ENCODE data around the gene IGSF5. TPM values are rescaled to one million over a fixed set of nuclear protein-coding genes. Genes with fewer than 3 reads are reported as not detected.

The IGSF5 gene
- total RNA-seq, 1 donor from 2014 or later, result not detected

DNA sequence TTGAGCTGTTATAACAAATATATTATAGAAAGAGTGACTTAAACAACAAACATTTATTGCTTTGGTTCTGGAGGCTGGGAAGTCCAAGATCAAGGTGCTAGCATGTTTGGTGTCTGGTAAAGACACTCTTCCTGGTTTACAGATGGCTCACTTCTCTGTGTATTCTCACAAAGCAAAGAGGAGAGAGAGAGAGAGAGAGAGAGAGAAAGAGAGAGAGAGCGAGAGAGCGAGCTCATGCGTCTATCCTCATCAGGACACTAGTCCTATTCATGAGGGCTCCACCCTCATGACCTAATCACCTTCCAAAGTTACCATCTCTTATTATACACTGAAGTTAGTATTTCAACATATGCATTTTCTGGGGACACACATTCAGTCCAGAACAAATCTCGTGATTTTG lies 89.6 kb downstream of the IGSF5 start:
- DNase-seq, result no peak

DNA sequence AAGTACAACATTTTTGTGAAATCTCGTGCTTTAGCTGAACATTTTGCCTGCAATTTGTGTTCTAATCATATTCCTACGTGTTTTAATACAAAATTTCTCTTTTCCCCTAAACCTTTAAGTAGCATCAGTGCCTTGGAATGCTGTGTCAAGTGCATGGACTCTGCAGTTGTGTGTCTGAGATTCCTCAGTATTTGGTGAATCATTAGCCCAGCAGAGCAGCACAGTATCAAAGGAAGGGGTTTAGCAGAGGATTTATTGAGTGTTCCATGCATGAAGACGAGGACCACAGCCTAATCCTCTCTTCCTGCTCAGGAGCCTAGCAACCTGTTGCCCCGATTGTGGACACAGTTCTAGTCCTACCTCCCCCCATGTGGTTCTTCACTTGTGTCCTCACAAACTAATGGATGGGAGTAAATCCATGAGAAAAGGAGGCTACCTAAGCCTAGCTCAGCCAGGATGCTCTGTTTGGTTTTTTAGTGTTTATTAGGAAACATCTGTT lies 92.9 kb downstream of the IGSF5 start:
- no peak for DNase-seq

DNA sequence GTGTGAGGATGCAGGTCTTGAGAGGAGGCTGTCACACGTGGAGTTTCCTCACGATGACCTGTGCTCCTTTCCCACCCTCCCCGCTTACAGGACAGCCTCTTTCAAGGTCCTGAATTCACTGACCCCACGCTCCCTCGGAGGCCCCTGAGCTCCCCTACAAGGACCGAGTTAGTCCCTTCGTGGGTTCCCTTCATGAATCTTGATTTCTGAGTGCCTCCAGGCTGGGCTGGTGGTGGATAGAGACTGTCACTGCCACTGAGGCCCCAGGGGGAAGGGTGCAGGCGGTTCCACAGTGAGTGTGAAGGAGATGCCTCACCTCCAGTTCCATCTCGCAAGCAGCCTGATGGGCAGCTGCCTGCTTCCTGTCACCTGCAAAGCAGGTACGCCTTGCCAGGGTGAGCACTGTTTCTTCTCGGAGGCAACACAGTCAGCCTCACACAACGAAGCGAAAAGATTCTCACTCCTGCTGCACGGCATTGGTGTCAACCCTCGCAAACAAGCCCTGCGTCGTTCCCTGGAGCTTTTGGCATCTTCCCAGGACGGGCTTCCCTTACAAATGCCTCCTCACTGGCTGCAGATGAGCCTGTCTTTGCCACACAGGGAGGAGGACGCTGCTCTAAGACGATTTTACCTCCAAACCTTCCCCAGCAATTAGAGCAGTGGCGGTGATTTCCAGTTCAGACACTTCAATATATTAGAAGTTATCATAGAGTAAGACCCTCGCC lies 95.6 kb downstream of the IGSF5 start:
- no peak for DNase-seq

DNA sequence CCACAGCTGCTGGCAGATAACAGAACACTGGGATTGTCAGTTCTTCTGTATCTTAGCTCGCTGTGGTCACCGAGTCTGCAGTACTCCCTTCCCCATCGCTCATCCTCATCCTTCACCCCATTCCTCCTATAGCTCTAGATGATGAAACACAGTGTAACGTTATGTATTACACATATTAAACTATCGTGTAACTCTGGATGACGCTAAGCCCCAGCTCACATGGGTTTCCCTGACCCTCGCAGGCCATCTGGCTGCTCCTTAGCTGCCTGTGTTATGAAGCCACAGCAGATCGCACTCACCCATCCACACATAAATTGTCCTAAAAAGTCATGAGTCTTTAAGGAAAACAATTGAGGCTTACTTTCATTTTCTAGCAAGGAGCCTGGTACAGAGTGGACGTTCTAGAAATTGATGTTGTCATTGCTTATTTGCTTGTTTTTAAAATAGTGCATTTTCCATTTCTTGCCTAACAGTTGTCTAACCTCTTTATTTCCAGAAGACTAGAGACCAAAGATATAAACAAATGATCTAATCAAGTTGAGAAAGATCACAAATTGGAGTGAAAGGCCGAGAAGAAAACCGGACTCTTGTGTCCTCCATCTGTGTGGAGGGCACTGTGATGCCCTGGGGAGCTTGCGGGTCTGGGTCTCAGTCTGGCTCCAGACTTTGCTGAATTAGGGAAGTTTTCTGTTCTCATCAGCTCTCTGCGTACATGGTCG lies 97.9 kb downstream of the IGSF5 start:
- DNase-seq, result no peak

DNA sequence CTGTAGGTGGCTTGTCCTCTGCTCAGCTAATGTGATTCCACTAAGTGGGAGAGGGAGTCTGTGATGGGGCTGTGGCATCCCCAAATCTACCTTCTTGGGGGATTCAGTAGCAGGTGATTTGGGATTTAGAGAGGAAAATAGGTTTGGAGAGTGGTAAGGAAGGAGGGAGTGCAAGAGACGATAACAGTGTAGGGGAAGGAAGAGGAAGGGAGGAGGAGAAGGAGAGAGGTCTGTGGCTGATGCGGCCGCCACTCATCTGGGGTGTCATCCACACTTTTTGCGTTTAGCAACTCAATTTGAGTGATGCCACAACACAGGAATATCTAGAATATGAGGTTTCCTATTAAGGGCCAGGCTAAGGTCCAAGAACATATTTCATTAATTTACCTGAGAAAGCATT lies 98.5 kb downstream of the IGSF5 start:
- no peak for DNase-seq

DNA sequence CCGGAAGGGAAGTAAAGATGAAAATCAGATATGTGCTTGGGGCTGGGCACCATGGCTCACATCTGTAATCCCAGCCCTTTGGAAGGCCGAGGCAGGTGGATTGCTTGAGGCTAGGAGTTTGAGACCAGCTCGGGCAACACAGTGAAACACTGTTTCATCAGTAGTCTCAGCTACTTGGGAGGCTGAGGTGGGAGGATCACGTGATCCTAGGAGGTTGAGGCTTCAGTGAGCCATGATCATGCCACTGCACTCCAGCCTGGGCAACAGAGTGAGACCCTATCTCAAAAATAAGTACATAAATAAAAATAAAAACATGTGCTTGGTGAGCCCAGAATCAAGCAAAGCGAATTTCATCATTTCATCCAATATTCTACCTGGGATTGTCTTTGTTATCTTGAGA lies 98.9 kb downstream of the IGSF5 start:
- no peak for DNase-seq

DNA sequence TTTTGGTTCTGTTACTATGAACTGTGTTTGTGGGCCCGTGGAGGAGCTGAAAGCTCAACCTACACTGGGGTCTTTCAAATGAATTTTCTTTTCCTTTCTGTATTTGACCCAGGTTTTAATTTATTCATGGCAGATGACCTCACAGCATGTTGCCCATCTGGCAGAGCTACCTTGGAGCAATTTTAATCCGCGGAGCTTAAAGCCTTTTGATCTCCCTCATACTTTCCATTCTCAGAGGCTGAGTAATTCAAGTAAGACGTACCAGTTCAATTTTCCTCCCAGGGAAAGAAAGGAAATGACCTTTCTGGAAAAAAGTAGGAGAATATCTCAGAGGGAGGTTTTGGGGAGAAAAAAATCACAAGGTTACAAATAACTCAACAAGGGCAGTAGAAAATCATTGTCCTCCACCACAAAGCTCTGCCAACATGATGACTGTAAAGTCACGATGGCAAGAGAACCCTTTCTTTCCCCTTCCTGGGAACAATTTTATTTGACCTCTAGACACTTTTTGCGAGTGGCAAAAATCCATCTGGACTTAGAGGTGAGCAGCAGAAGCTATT lies 100.7 kb downstream of the IGSF5 start:
- DNase-seq, result no peak

DNA sequence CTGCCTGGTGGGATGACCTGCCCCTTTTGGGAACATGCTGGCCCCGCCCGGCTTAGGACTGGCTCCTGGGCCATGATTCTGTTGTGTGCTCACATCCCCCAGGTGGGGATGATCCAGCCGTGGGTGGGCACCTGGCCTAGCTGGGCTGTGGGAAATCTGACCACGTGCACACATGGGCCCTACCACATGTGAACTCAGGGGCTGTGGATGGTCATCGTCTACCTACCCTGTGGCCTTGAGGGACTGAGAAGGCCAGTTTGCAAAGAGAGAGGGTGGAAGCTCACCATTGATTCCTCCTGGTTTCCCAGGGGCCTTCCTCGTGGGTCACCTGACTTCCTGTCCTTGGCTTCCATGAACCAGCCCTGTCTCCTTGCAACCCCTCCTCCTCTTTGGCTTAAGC lies 102.9 kb downstream of the IGSF5 start:
- DNase-seq, result no peak

DNA sequence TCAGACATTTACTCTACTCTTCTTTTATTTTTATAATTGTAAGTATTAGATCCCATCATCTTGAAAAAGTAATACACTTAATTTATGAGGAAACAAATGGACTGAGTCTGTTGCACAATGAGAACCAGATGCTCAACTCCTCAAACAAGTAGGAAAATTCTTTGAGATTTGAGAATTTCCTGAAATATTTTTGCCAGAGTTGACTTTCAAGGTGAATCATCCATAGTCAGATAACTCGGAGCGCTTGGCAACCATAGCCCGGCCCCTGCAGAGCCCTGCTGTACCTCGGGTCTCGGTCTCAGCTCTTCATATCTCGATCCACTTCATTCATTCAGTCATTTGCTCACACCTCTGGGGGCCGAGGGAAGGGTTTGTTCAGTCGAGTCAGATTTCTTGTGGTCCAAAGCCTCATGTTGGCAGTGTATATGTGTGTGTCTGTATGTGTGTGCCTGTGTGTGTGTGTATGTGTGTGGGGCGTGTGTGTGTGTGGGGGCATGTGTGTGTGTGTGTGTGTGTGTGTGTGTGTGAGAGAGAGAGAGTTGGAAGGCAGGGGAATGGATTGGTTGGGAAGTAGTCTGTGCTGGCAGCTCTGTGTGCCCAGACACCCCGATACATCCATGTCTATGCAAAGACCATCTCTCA lies 104.2 kb downstream of the IGSF5 start:
- no peak for DNase-seq

DNA sequence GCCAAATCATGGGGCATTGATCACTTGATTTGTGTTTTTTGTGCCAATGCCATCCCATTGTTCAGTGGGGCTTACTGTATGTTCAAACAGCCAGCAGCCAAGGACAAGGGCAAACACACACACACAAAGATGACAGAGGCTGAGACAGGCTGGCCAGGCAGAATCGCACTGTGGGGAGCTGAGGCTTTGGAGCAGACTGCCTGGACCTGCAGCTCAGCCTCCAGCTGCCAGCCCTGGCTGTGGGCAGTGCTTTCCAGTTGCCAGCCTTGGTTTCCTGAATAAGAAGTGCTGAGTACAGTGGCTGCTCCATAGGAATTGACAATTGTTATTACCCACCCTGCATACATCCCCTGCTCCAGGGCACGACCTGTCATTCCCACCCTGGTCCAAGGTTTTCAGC lies 105.3 kb downstream of the IGSF5 start:
- no peak for DNase-seq

DNA sequence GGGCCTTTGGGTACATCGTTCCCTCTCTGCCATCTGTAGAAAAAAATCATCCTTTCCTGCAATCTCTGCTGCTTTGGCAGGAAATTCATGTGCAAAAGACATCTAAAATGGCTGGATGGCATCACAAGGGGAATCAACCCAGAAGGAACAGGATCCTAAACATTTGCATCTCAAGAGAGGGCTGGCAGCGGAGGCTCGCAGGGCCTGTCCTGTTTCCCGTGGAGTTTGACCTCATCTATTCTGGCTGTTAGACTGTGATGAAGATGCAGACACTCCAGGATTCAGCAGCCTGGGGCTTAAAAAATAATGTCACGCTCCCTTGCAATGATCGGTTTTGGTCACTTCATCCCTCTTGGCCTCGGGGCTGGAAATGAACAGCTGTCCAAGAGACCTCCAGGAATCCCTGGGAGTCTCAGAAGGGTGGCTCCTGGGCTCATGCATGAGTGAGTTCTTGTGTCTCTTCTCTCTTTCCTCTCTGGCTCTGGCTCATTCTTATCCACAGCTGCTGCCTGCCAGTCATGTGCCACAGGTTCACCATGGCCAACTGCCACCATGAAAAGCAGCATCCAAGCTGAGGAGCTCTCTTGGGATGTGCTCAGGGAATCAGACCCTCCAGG lies 106.1 kb downstream of the IGSF5 start:
- no peak for DNase-seq

Other genes with a start within 250 kb of the IGSF5 start
- 0.20 TPM for gene B3GALT5, start 132.2 kb upstream of the IGSF5 start, total RNA-seq
- not detected for gene PCP4, start 122.3 kb downstream of the IGSF5 start, total RNA-seq

Data from skin of body (tissue), 2 donors.